Omental fat pad (tissue), 4 donors: Measurements from ENCODE around the gene CD81. TPM values are rescaled to one million over a fixed set of nuclear protein-coding genes. Genes with fewer than 3 reads are reported as not detected.

Source experiments
- ATAC-seq: fragments of 150-250 bp; one replicate; pipeline ENCODE4 v1.9.1; 2016; ENCODE audit warnings: mild to moderate bottlenecking, moderate library complexity; ENCODE audit not compliant: low FRiP score
- DNase-seq: peaks from one replicate; pipeline ENCODE4 v3.0.0-alpha.2; 2019; ENCODE audit warnings: low spot score
- CTCF ChIP-seq, 3 donors: fragments of 450-650 bp; IDR thresholded peaks; one replicate each; pipeline ENCODE4 v1.5.1; 2016 to 2017; ENCODE audit warnings: antibody characterized with exemption in 3 of 3, mild to moderate bottlenecking in 3 of 3, moderate library complexity in 2 of 3
- total RNA-seq, 4 donors: library from RNA; depleted of rRNA; stranded (reverse); fragments of >200 nt; gene quantifications; one replicate each; pipeline ENCODE4 v1.1.0, GENCODE V29; 2016

The CD81 gene
- total RNA-seq, 4 donors from 2014 or later, result 540 to 765 (median 577) TPM

GRCh38 chr11:2402106-2402505 lies 25.0 kb downstream of the CD81 start:
- ATAC-seq, result no peak
- TF ChIP-seq CTCF (IDR thresholded peaks at IDR 0.05), result no peak
- no peak for DNase-seq

DNA sequence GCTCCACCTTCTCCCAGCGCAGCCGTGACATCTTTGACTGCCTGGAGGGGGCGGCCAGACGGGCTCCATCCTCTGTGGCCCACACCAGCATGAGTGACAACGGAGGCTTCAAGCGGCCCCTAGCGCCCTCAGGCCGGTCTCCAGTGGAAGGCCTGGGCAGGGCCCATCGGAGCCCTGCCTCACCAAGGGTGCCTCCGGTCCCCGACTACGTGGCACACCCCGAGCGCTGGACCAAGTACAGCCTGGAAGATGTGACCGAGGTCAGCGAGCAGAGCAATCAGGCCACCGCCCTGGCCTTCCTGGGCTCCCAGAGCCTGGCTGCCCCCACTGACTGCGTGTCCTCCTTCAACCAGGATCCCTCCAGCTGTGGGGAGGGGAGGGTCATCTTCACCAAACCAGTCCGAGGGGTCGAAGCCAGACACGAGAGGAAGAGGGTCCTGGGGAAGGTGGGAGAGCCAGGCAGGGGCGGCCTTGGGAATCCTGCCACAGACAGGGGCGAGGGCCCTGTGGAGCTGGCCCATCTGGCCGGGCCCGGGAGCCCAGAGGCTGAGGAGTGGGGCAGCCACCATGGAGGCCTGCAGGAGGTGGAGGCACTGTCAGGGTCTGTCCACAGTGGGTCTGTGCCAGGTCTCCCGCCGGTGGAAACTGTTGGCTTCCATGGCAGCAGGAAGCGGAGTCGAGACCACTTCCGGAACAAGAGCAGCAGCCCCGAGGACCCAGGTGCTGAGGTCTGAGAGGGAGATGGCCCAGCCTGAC lies 26.0 kb downstream of the CD81 start:
- no peak for ATAC-seq

DNA sequence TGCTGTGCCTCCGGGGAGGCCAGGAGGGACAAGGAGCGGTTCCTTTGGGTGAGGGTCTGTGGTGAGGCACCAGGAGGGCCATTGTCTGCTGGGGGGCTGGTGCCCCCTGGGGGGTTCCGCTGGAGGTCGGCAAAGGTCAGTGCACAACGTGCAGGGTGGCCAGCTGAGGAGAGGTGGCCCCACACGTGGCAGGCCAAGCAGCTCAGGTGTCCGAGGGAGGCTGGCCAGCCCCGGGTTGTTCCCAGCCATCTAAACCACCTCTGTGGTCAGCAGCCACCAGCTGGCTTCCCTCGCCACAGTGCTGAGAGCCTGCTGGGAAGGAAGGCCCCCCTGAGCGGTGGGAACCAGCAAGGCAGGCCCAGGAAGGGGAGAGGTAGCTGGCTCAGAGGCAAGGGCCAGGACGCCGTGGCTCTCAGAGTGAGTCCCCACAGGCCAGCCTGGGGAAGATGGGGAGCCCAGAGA lies 27.7 kb downstream of the CD81 start:
- DNase-seq (no peak), ATAC-seq (no peak)
- TF ChIP-seq CTCF (IDR thresholded peaks at IDR 0.05), result no peak

More for the DNA sequence above, 26.0 kb downstream of the CD81 start:
- no peak for DNase-seq
- no peak for TF ChIP-seq CTCF (IDR thresholded peaks at IDR 0.05)

DNA sequence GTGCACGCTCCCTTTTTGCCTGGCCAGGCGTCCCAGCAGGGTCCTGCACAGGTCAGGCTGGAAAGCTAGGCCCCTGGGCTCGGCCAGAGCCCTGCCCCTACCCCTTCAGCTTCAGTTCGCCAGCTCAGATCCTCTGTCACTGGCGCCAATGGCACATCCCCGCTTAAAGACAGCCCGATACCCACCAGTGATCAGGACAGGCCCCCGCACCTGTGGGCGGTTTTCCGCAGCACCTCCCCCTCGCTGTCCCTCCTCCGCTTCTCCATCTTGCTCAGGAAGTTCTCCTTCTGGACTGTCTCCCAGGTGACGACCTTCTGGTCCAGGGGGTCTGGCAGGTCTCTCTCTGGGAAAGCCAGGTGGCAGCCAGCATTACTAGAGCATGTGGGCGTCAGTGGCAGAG lies 29.3 kb downstream of the CD81 start:
- TF ChIP-seq CTCF (IDR thresholded peaks at IDR 0.05), result no peak
- ATAC-seq (no peak), DNase-seq (no peak)

GRCh38 chr11:2406878-2407410 lies 29.8 kb downstream of the CD81 start:
- no peak for TF ChIP-seq CTCF (IDR thresholded peaks at IDR 0.05)
- ATAC-seq (no peak), DNase-seq (no peak)

GRCh38 chr11:2408671-2409070 lies 31.6 kb downstream of the CD81 start:
- TF ChIP-seq CTCF (IDR thresholded peaks at IDR 0.05), result no peak
- ATAC-seq, result no peak
- DNase-seq, result no peak

GRCh38 chr11:2409126-2409525 lies 32.0 kb downstream of the CD81 start:
- DNase-seq (no peak), ATAC-seq (no peak)
- TF ChIP-seq CTCF (IDR thresholded peaks at IDR 0.05), result no peak
